ENCODE results near the gene TMEM247.

DNA sequence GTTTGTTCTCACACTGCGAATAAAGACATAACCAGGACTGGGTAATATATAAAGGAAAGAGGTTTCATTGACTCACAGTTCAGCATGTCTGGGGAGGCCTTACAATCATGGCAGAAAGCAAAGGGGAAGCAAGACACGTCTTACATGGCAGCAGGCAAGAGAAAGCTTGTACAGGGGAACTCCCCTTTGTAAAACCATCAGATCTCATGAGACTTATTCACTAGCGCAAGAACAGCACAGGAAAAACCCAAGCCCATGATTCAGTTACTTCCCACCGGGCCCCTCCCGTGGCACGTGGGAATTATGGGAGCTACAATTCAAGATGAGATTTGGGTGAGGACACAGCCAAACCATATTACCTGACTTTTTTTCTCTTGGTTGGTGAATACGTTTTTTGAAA is 51.3 kb downstream of the TMEM247 start:
- TF ChIP-seq POLR2AphosphoS5 (IDR thresholded peaks at IDR 0.05; ENCODE audit: low read depth, low read length), result no peak
- TF ChIP-seq, protein P1, sequence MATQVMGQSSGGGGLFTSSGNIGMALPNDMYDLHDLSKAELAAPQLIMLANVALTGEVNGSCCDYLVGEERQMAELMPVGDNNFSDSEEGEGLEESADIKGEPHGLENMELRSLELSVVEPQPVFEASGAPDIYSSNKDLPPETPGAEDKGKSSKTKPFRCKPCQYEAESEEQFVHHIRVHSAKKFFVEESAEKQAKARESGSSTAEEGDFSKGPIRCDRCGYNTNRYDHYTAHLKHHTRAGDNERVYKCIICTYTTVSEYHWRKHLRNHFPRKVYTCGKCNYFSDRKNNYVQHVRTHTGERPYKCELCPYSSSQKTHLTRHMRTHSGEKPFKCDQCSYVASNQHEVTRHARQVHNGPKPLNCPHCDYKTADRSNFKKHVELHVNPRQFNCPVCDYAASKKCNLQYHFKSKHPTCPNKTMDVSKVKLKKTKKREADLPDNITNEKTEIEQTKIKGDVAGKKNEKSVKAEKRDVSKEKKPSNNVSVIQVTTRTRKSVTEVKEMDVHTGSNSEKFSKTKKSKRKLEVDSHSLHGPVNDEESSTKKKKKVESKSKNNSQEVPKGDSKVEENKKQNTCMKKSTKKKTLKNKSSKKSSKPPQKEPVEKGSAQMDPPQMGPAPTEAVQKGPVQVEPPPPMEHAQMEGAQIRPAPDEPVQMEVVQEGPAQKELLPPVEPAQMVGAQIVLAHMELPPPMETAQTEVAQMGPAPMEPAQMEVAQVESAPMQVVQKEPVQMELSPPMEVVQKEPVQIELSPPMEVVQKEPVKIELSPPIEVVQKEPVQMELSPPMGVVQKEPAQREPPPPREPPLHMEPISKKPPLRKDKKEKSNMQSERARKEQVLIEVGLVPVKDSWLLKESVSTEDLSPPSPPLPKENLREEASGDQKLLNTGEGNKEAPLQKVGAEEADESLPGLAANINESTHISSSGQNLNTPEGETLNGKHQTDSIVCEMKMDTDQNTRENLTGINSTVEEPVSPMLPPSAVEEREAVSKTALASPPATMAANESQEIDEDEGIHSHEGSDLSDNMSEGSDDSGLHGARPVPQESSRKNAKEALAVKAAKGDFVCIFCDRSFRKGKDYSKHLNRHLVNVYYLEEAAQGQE (IDR thresholded peaks at IDR 0.05; ENCODE audit: insufficient read depth in 1 of 2, low read depth in 2 of 2, low read length in 2 of 2), result no peak
- no peak for TF ChIP-seq TAF1 (IDR thresholded peaks at IDR 0.05; ENCODE audit: borderline replicate concordance, insufficient read depth, low read length)
- TF ChIP-seq SIN3A (IDR thresholded peaks at IDR 0.05; ENCODE audit: borderline replicate concordance, insufficient read depth, low read length), result no peak
- no peak for TF ChIP-seq FOXP2 (optimal IDR thresholded peaks at IDR 0.05; ENCODE audit: borderline replicate concordance, extremely low read depth, extremely low read length, insufficient read depth)

Data from PFSK-1 (cell line).